K562 (cell line): ENCODE measurements around the gene RIN3. TPM values are rescaled to one million over a fixed set of nuclear protein-coding genes. Genes with fewer than 3 reads are reported as not detected.

Experiments used
- ATAC-seq: fragments of 200-7000 bp; cut with Tn5 transposase; 3 replicates; pipeline ENCODE4 v1.9.1; 2020; ENCODE audit warnings: moderate library complexity
- BruUV-seq: library from RNA; stranded (reverse); fragments of 400-500 nt; replicated peaks from 2 replicates; lab custom pipeline; 2021; lab: Mats Ljungman, UMichigan
- CTCF ChIA-PET: fragments of 300-600 bp; formaldehyde crosslinking; extraction: SDS; loops from one replicate; lab custom pipeline; 2021; ENCODE audit warnings: low intra/inter-chr PET ratio; lab: Yijun Ruan, JAX
- POLR2A ChIA-PET: fragments of 300-600, 350-650 bp; sonication (Branson Sonifier 250); formaldehyde crosslinking; extraction: SDS; loops from one replicate; lab custom pipeline; 2021; ENCODE audit warnings: antibody characterized with exemption, inconsistent platforms; lab: Yijun Ruan, JAX
- DNase-seq, 4 experiments: peaks; one replicate each; pipeline versions ENCODE4 v3.0.0 to v3.0.0-alpha.2; 2011 to 2018; ENCODE audit warnings: low spot score in 3 of 4, mixed read lengths in 3 of 4; ENCODE audit errors: extremely low read depth in 1 of 4
- FAIRE-seq: peaks from 2 replicates; lab custom pipeline; 2011; peaks lifted over from hg19 to GRCh38; lab: Jason Lieb, UNC
- H2AFZ ChIP-seq: 2 replicates; pipeline ENCODE4 v1.6.0; 2011; ENCODE audit warnings: low read depth, low read length, control low read depth, inconsistent platforms
- H3K27ac ChIP-seq: fragments of 200-600 bp; 3 replicates; pipeline ENCODE4 v1.8.0; 2011; ENCODE audit warnings: low read depth, mild to moderate bottlenecking, control low read depth, inconsistent platforms, low read length, moderate library complexity, mixed read lengths; ENCODE audit errors: extremely low read depth
- H3K27me3 ChIP-seq, 2 experiments: fragments of 300-600 bp in 1 of 2; 2 replicates in 1 of 2; 3 replicates in 1 of 2; pipeline versions ENCODE4 v1.6.0 to v1.8.0; 2011; ENCODE audit warnings: inconsistent platforms in 2 of 2, low read length in 2 of 2, mild to moderate bottlenecking in 1 of 2, mixed read lengths in 1 of 2, moderate library complexity in 1 of 2; ENCODE audit not compliant: control insufficient read depth in 2 of 2, insufficient read depth in 2 of 2
- H3K36me3 ChIP-seq: fragments of 300-600 bp; 3 replicates; pipeline ENCODE4 v1.8.0; 2011; ENCODE audit warnings: mild to moderate bottlenecking, low read length, inconsistent platforms; ENCODE audit not compliant: control insufficient read depth, insufficient read depth
- H3K4me1 ChIP-seq, 2 experiments: fragments of 200-600 bp in 1 of 2; replicated peaks in 1 of 2; 2 replicates in 1 of 2; 3 replicates in 1 of 2; pipeline versions ENCODE4 v1.5.1 to v1.8.0; 2011; ENCODE audit warnings: inconsistent platforms in 2 of 2, low read length in 2 of 2, mild to moderate bottlenecking in 1 of 2, mixed read lengths in 1 of 2, moderate library complexity in 1 of 2; ENCODE audit not compliant: control insufficient read depth in 2 of 2, insufficient read depth in 2 of 2
- H3K4me2 ChIP-seq: 2 replicates; pipeline ENCODE4 v1.6.1; 2011; ENCODE audit warnings: low read length, control low read depth, inconsistent platforms, mixed read lengths; ENCODE audit not compliant: insufficient read depth
- H3K4me3 ChIP-seq: fragments of 200-600 bp; sonication (generic), shearing (Covaris generic); 2 replicates; pipeline ENCODE4 v1.5.1; 2016; ENCODE audit warnings: control low read depth, inconsistent platforms
- H3K79me2 ChIP-seq: fragments of 200-600 bp; 3 replicates; pipeline ENCODE4 v1.8.0; 2011; ENCODE audit warnings: low read length, inconsistent platforms; ENCODE audit not compliant: control insufficient read depth, insufficient read depth
- H3K9ac ChIP-seq, 2 experiments: 2 replicates each; pipeline versions ENCODE4 v1.6.0 to v1.6.1; 2011; ENCODE audit warnings: low read depth in 2 of 2, low read length in 2 of 2, control low read depth in 1 of 2, inconsistent platforms in 1 of 2, mild to moderate bottlenecking in 1 of 2, mixed read lengths in 1 of 2; ENCODE audit not compliant: insufficient read depth in 1 of 2
- H3K9me1 ChIP-seq: one replicate; pipeline ENCODE4 v1.6.0; 2011; ENCODE audit warnings: inconsistent platforms, mild to moderate bottlenecking, low read length, moderate library complexity; ENCODE audit not compliant: control insufficient read depth, insufficient read depth
- H3K9me3 ChIP-seq: replicated peaks from 2 replicates; pipeline ENCODE4 v1.5.1; 2011; ENCODE audit warnings: low read depth, low read length, inconsistent platforms; ENCODE audit not compliant: control insufficient read depth, insufficient read depth
- H4K20me1 ChIP-seq: replicated peaks from 2 replicates; pipeline ENCODE4 v1.6.1; 2011; ENCODE audit warnings: low read length, inconsistent platforms, mixed read lengths; ENCODE audit not compliant: control insufficient read depth, insufficient read depth
- E2F8 ChIP-seq: fragments of 450-650 bp; IDR thresholded peaks from 2 replicates; pipeline ENCODE4 v1.7.1; 2018; ENCODE audit warnings: mild to moderate bottlenecking, low read depth; ENCODE audit not compliant: partially characterized antibody
- PRMT5 ChIP-seq: sonication (generic); formaldehyde crosslinking; IDR thresholded peaks from 2 replicates; pipeline ENCODE4 v1.5.0; 2020; ENCODE audit warnings: missing genetic modification reagents
- RFX7 ChIP-seq: fragments of 250-450 bp; sonication (Bioruptor Pico); IDR thresholded peaks from 2 replicates; pipeline ENCODE4 v1.5.1; 2021; ENCODE audit warnings: mild to moderate bottlenecking
- WGBS: fragments of 100-300 bp; shearing (Covaris generic); methylation state at CpG from one replicate; pipeline ENCODE4 v1.1.6; 2016; ENCODE audit warnings: low coverage, mixed read lengths; ENCODE audit not compliant: insufficient coverage; ENCODE audit errors: missing lambda C conversion rate; 5-methylcytosine and 5-hydroxymethylcytosine counted together
- in situ Hi-C: fragments of 300-500 bp; cut with MboI; formaldehyde crosslinking; loops from 4 replicates; pipeline ENCODE4 v1.15.0; 2018; ENCODE audit warnings: inconsistent platforms, mixed read lengths
- intact Hi-C: fragments of 100-400 bp; cut with micrococcal nuclease; formaldehyde crosslinking; loops from 2 replicates; pipeline ENCODE4 v1.14.2; 2022
- polyA plus RNA-seq, 8 experiments: library from polyadenylated mRNA; depleted of rRNA in 4 of 8; stranded (reverse) in 5 of 8; unstranded in 3 of 8; fragments of >200 nt; fragmentation: Nextera tagmentation in 2 of 8; fragmentation: Illumina TruSeq in 1 of 8; extraction: Ambion mirVana in 2 of 8; extraction: Trizol in 1 of 8; gene quantifications; 2 replicates each; pipeline versions ENCODE4 v1.2.1 to v1.2.3, GENCODE V29; 2011 to 2014; ENCODE audit warnings: inconsistent platforms in 1 of 8, missing spikeins in 1 of 8
- total RNA-seq, 7 experiments: library from RNA; depleted of rRNA in 6 of 7; stranded (reverse); fragments of >200 nt in 6 of 7; fragmentation: Illumina TruSeq in 2 of 7; extraction: Trizol in 2 of 7; gene quantifications; 2 replicates each; pipeline versions ENCODE4 v1.2.1 to v1.2.3, GENCODE V29; 2011 to 2021; ENCODE audit warnings: low replicate concordance in 1 of 7

RIN3 gene
- total and polyA plus RNA-seq, 9 of the 15 experiments (the other 6 are each of a cell fraction or from before 2014, with no cell fraction given) = 0.01 to 0.49 (median 0.08) TPM; not detected in 5

GRCh38 chr14:92482621-92483319 lies 30.8 kb upstream of the RIN3 start:
- Histone ChIP-seq H3K36me3 (no peaks in the 10 kb centered on the region), H3K9ac (no peak overlapping the region), H3K9me3 (no peaks in the 10 kb centered on the region), H4K20me1 (no peaks in the 10 kb centered on the region), H2AFZ (no peak overlapping the region), H3K4me3 (no peak overlapping the region), H3K4me1 (no peaks in the 10 kb centered on the region), H3K27me3 (no peaks in the 10 kb centered on the region; a peak in 1 of 5 replicates), H3K4me2 (no peak overlapping the region), H3K27ac (no peak overlapping the region), H3K9me1 (no peaks in the 10 kb centered on the region), H3K79me2 (no peaks in the 10 kb centered on the region)
- CTCF ChIA-PET = no interaction called here
- TF ChIP-seq PRMT5 (CRISPR knock-in tag) (no peak), E2F8 (no peak), RFX7 (CRISPR knock-in tag) (no peak)
- WGBS = 3% methylated on average over 4 of the region's 9 CpGs
- no peak for DNase-seq
- in situ Hi-C loops (no loop called here), intact Hi-C loops (no loop called here)
- POLR2A ChIA-PET = interaction anchor here (0.7 kb wide), 1 partner anchor 38 kb away, joined by 3 read pairs; no protein-coding TSS in a partner anchor
- no peak for FAIRE-seq
- BruUV-seq = no TSS peak
- no peak for ATAC-seq
